Nephron (organoid): ENCODE measurements around the gene TEKT2.

ENCODE experiments used
- H3K27ac Mint-ChIP-seq, 3 experiments: 2 replicates each; pipeline ENCODE4 v1.8.0; 2020; ENCODE audit warnings: mixed read lengths in 3 of 3, mild to moderate bottlenecking in 2 of 3, moderate library complexity in 1 of 3
- H3K27me3 Mint-ChIP-seq: 2 replicates; pipeline ENCODE4 v1.8.0; 2021; ENCODE audit warnings: low read depth, mild to moderate bottlenecking, moderate library complexity, mixed read lengths
- H3K36me3 Mint-ChIP-seq: 2 replicates; pipeline ENCODE4 v1.8.0; 2020; ENCODE audit warnings: low read depth, mixed read lengths
- H3K4me1 Mint-ChIP-seq: 2 replicates; pipeline ENCODE4 v1.8.0; 2020; ENCODE audit warnings: mixed read lengths
- H3K4me3 Mint-ChIP-seq, 3 experiments: 2 replicates each; pipeline ENCODE4 v1.8.0; 2020; ENCODE audit warnings: mild to moderate bottlenecking in 3 of 3, mixed read lengths in 3 of 3, moderate library complexity in 2 of 3
- H3K9me3 Mint-ChIP-seq: 2 replicates; pipeline ENCODE4 v1.8.0; 2020; ENCODE audit warnings: mixed read lengths
- CTCF ChIP-seq, 3 experiments: fragments of 200-600 bp; sonication (generic); IDR thresholded peaks; one replicate each; pipeline ENCODE4 v1.5.0; 2021; ENCODE audit warnings: antibody characterized with exemption in 3 of 3; ENCODE audit not compliant: unreplicated experiment in 3 of 3

The TEKT2 gene

GRCh38 chr1:36132029-36132428 is 48.1 kb downstream of the TEKT2 start:
- H3K27ac Mint-ChIP-seq: peak overlapping the region in 1 of 3 experiments; percentile 5

GRCh38 chr1:36133484-36133883 is 49.6 kb downstream of the TEKT2 start:
- Mint-ChIP-seq H3K4me3 (no peak overlapping the region), H3K4me1 (peaks cover 22% of the 10 kb centered on the region), H3K27ac (peak overlapping the region in 1 of 3 experiments; percentile 40), H3K9me3 (no peaks in the 10 kb centered on the region), H3K27me3 (peaks cover 7% of the 10 kb centered on the region), H3K36me3 (peaks cover 11% of the 10 kb centered on the region)
- TF ChIP-seq CTCF (IDR thresholded peaks at IDR 0.05; ENCODE audit: unreplicated experiment in 3 of 3): no peak

More at GRCh38 chr1:36132029-36132428, 48.1 kb downstream of the TEKT2 start:
- TF ChIP-seq CTCF (IDR thresholded peaks at IDR 0.05; ENCODE audit: unreplicated experiment in 3 of 3): no peak
- H3K4me1 Mint-ChIP-seq: peaks cover 28% of the 10 kb centered on the region
- peaks cover 13% of the 10 kb centered on the region for H3K27me3 Mint-ChIP-seq
- no peak overlapping the region for H3K4me3 Mint-ChIP-seq
- H3K36me3 Mint-ChIP-seq: no peaks in the 10 kb centered on the region
- no peaks in the 10 kb centered on the region for H3K9me3 Mint-ChIP-seq

- Mint-ChIP-seq H3K36me3 (peaks cover 13% of the 10 kb centered on the region), H3K9me3 (no peaks in the 10 kb centered on the region), H3K4me1 (peaks cover 22% of the 10 kb centered on the region), H3K27me3 (peaks cover 4% of the 10 kb centered on the region), H3K27ac (peak overlapping the region in 2 of 3 experiments; percentile 40 to 78), H3K4me3 (no peak overlapping the region)
- TF ChIP-seq CTCF (IDR thresholded peaks at IDR 0.05; ENCODE audit: unreplicated experiment in 3 of 3): no peak
Observed at GRCh38 chr1:36134031-36134430, 50.1 kb downstream of the TEKT2 start.

GRCh38 chr1:36134505-36135329 is 50.8 kb downstream of the TEKT2 start:
- TF ChIP-seq CTCF (IDR thresholded peaks at IDR 0.05; ENCODE audit: unreplicated experiment in 3 of 3): peak; percentile 80 to 84 (median 81)
- Mint-ChIP-seq H3K9me3 (no peaks in the 10 kb centered on the region), H3K4me1 (peaks cover 22% of the 10 kb centered on the region), H3K27me3 (no peaks in the 10 kb centered on the region), H3K4me3 (no peak overlapping the region), H3K36me3 (peaks cover 17% of the 10 kb centered on the region), H3K27ac (peak overlapping the region in 2 of 3 experiments; percentile 43 to 78)

GRCh38 chr1:36135330-36135667 is 51.4 kb downstream of the TEKT2 start:
- Mint-ChIP-seq H3K36me3 (peaks cover 21% of the 10 kb centered on the region), H3K27me3 (no peaks in the 10 kb centered on the region), H3K27ac (peak overlapping the region in 2 of 3 experiments; percentile 43 to 78), H3K4me3 (no peak overlapping the region), H3K4me1 (peaks cover 20% of the 10 kb centered on the region), H3K9me3 (no peaks in the 10 kb centered on the region)
- no peak for TF ChIP-seq CTCF (IDR thresholded peaks at IDR 0.05; ENCODE audit: unreplicated experiment in 3 of 3)

- TF ChIP-seq CTCF (IDR thresholded peaks at IDR 0.05; ENCODE audit: unreplicated experiment in 3 of 3): no peak
- H3K4me3 Mint-ChIP-seq: no peak overlapping the region
- no peaks in the 10 kb centered on the region for H3K27me3 Mint-ChIP-seq
- no peaks in the 10 kb centered on the region for H3K9me3 Mint-ChIP-seq
- H3K27ac Mint-ChIP-seq: peak overlapping the region; percentile 23 to 78 (median 43)
- peaks cover 17% of the 10 kb centered on the region for H3K4me1 Mint-ChIP-seq
- H3K36me3 Mint-ChIP-seq: peaks cover 21% of the 10 kb centered on the region
Observed at GRCh38 chr1:36135796-36136195, 51.9 kb downstream of the TEKT2 start.
